NCI-H2107 (cell line): ENCODE data around the gene HKDC1.
A peak's percentile ranks its signal among the peaks of the same experiment; 100 is the strongest.
"Not testable (repeated sequence)": the region's sequence is repeated elsewhere in the genome, so short reads cannot be mapped to it uniquely, and the experiment has no call there.

ENCODE experiments used
- DNase-seq: peaks from one replicate; lab custom pipeline; 2025; lab: John Stamatoyannopoulos, UW

The HKDC1 gene

GRCh38 chr10:69220041-69220451, at the start of gene HKDC1:
HKDC1 (plus strand) TSS chr10:69220332; CDS start chr10:69220436, 104 bp downstream.
- DNase-seq, result no peak

- no peak for DNase-seq
Measured at GRCh38 chr10:69172241-69172982, 47.7 kb upstream of the HKDC1 start.

GRCh38 chr10:69175326-69175725, 44.8 kb upstream of the HKDC1 start:
- DNase-seq, result not testable (repeated sequence)

GRCh38 chr10:69176823-69177222, 43.3 kb upstream of the HKDC1 start:
- DNase-seq, result no peak

- no peak for DNase-seq
Measured at GRCh38 chr10:69179089-69179742, 40.9 kb upstream of the HKDC1 start.

GRCh38 chr10:69179743-69180524, 40.2 kb upstream of the HKDC1 start, which contains the start of gene SUPV3L1:
SUPV3L1 (plus strand) TSS chr10:69180234; CDS start chr10:69180292, 58 bp downstream.
- DNase-seq, result peak; percentile 85

- no peak for DNase-seq
Measured at GRCh38 chr10:69180525-69181204, 39.5 kb upstream of the HKDC1 start.

GRCh38 chr10:69181433-69181832, 38.7 kb upstream of the HKDC1 start:
- DNase-seq, result no peak

- DNase-seq, result no peak
Measured at GRCh38 chr10:69182005-69182404, 38.1 kb upstream of the HKDC1 start.

- no peak for DNase-seq
Measured at GRCh38 chr10:69186524-69186923, 33.6 kb upstream of the HKDC1 start.

GRCh38 chr10:69201045-69201444, 19.1 kb upstream of the HKDC1 start:
- no peak for DNase-seq

GRCh38 chr10:69202332-69202731, 17.8 kb upstream of the HKDC1 start:
- no peak for DNase-seq

- DNase-seq, result no peak
Measured at GRCh38 chr10:69208761-69209160, 11.4 kb upstream of the HKDC1 start.

GRCh38 chr10:69209787-69210484, 10.2 kb upstream of the HKDC1 start:
- no peak for DNase-seq

GRCh38 chr10:69211104-69211503, 9.0 kb upstream of the HKDC1 start:
- DNase-seq, result no peak

GRCh38 chr10:69211524-69211923, 8.6 kb upstream of the HKDC1 start:
- no peak for DNase-seq

- no peak for DNase-seq
Measured at GRCh38 chr10:69213591-69214311, 6.4 kb upstream of the HKDC1 start.

GRCh38 chr10:69214666-69215131, 5.4 kb upstream of the HKDC1 start:
- DNase-seq, result no peak

GRCh38 chr10:69215405-69216171, 4.5 kb upstream of the HKDC1 start:
- DNase-seq, result no peak

- DNase-seq, result no peak
Measured at GRCh38 chr10:69216577-69217118, 3.5 kb upstream of the HKDC1 start.
